ENCODE data around the gene RXRB.

DNA sequence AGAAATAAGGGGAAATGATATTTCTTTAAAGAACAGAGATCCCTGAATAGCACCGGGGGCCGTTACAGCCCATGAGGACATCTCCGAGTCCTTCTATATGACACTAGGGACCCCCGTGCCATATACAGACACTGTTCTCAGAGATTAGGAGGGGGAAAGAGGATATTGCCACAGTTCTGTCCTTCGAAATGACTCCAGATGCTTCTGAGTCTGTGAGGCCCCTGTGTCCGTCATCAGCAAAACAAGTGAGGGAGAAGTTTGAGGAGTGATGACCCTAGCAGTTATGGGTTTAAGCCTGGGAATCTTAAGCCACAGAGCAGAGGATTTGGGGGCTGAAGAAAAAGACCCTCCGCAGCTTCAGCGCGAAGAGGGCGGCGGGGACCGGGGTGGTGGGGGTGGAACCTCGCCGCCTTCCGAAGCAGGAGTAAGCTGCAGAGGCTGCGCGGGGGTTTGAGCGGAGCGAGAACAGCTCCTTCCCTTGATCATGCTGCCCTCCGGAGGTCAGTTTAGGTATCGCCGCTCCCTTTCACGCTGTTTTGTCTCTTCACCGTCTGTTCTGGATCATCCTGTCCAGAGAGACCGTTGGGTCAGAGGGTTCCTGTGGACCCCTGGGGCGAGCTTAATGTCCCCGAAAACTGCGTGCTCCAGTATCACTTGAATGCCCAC is 47.6 kb upstream of the RXRB start:
- no peak for TF ChIP-seq POLR2A (IDR thresholded peaks at IDR 0.05; ENCODE audit: low read length)
- no peak for TF ChIP-seq GATA1 (IDR thresholded peaks at IDR 0.05; ENCODE audit: low read depth, low read length)
